GM23338 (cell line): ENCODE measurements around the gene ANKRD6. TPM values are rescaled to one million over a fixed set of nuclear protein-coding genes. Genes with fewer than 3 reads are reported as not detected.

Experiments
- ATAC-seq: fragments of 200-7000 bp; cut with Tn5 transposase; 3 replicates; pipeline ENCODE4 v1.9.1; 2020
- DNase-seq: peaks from one replicate; pipeline ENCODE4 v3.0.0-alpha.2; 2015; ENCODE audit warnings: low spot score
- H2AFZ ChIP-seq: fragments of 200-600 bp; sonication (generic); 2 replicates; pipeline ENCODE4 v1.8.0; 2016; ENCODE audit warnings: antibody characterized with exemption, mild to moderate bottlenecking, moderate library complexity
- H3F3A ChIP-seq: fragments of 200-600 bp; sonication (generic); replicated peaks from 2 replicates; pipeline ENCODE4 v1.8.0; 2017; ENCODE audit warnings: antibody characterized with exemption, mixed run types, low read depth
- H3K27ac ChIP-seq: fragments of 200-600 bp; sonication (generic); 2 replicates; pipeline ENCODE4 v1.6.1; 2016; ENCODE audit warnings: low read depth
- H3K27me3 ChIP-seq: fragments of 200-600 bp; sonication (generic); 2 replicates; pipeline ENCODE4 v1.8.0; 2016; ENCODE audit warnings: mild to moderate bottlenecking, mixed run types, moderate library complexity; ENCODE audit not compliant: insufficient read depth
- H3K36me3 ChIP-seq: fragments of 200-600 bp; sonication (generic); 2 replicates; pipeline ENCODE4 v1.8.0; 2016; ENCODE audit warnings: mild to moderate bottlenecking; ENCODE audit not compliant: insufficient read depth
- H3K4me1 ChIP-seq: fragments of 200-600 bp; sonication (generic); 2 replicates; pipeline ENCODE4 v1.8.0; 2016; ENCODE audit warnings: mild to moderate bottlenecking, moderate library complexity; ENCODE audit not compliant: insufficient read depth
- H3K4me2 ChIP-seq: fragments of 200-600 bp; sonication (generic); 2 replicates; pipeline ENCODE4 v1.7.1; 2017; ENCODE audit warnings: mixed run types
- H3K4me3 ChIP-seq: fragments of 200-600 bp; sonication (generic); 2 replicates; pipeline ENCODE4 v1.6.1; 2016; ENCODE audit warnings: mixed run types
- H3K79me2 ChIP-seq: fragments of 200-600 bp; sonication (generic); replicated peaks from 2 replicates; pipeline ENCODE4 v1.8.0; 2017; ENCODE audit warnings: mild to moderate bottlenecking; ENCODE audit not compliant: insufficient read depth
- H3K9me2 ChIP-seq: fragments of 200-600 bp; sonication (generic); 2 replicates; pipeline ENCODE4 v1.8.0; 2017; ENCODE audit not compliant: insufficient read depth
- H4K20me1 ChIP-seq: fragments of 200-600 bp; sonication (generic); replicated peaks from 2 replicates; pipeline ENCODE4 v1.8.0; 2017; ENCODE audit warnings: mild to moderate bottlenecking; ENCODE audit not compliant: insufficient read depth
- H3K27ac Mint-ChIP-seq: 2 replicates; pipeline ENCODE4 v1.8.0; 2020; ENCODE audit warnings: inconsistent platforms, mild to moderate bottlenecking, moderate library complexity, mixed read lengths
- H3K27me3 Mint-ChIP-seq: 3 replicates; pipeline ENCODE4 v1.8.0; 2022; ENCODE audit warnings: low read depth, mild to moderate bottlenecking, moderate library complexity, mixed read lengths, inconsistent platforms; ENCODE audit not compliant: insufficient read depth, poor library complexity
- H3K36me3 Mint-ChIP-seq: 3 replicates; pipeline ENCODE4 v1.8.0; 2021; ENCODE audit warnings: low read depth, mild to moderate bottlenecking, inconsistent platforms, moderate library complexity, mixed read lengths
- H3K4me1 Mint-ChIP-seq: 3 replicates; pipeline ENCODE4 v1.8.0; 2020; ENCODE audit warnings: mild to moderate bottlenecking, inconsistent platforms, mixed read lengths
- H3K4me3 Mint-ChIP-seq: 3 replicates; pipeline ENCODE4 v1.8.0; 2021; ENCODE audit warnings: moderate library complexity, mild to moderate bottlenecking, inconsistent platforms, mixed read lengths
- H3K9me3 Mint-ChIP-seq: 3 replicates; pipeline ENCODE4 v1.8.0; 2020; ENCODE audit warnings: moderate library complexity, mild to moderate bottlenecking, inconsistent platforms, mixed read lengths
- CTCF ChIP-seq, 2 experiments: fragments of 200-600 bp in 1 of 2; sonication (generic) in 1 of 2; conservative IDR thresholded peaks; 2 replicates each; pipeline versions ENCODE4 v1.5.1 to v1.6.1; 2016 to 2017; ENCODE audit warnings: antibody characterized with exemption in 2 of 2, low read depth in 2 of 2, mild to moderate bottlenecking in 2 of 2, moderate library complexity in 1 of 2
- ETS1 ChIP-seq: IDR thresholded peaks from 2 replicates; pipeline ENCODE4 v1.6.1; 2016; ENCODE audit warnings: antibody characterized with exemption
- JUNB ChIP-seq: IDR thresholded peaks from one replicate; pipeline ENCODE4 v1.6.1; 2016; ENCODE audit warnings: antibody characterized with exemption; ENCODE audit not compliant: unreplicated experiment
- STAT1 ChIP-seq: IDR thresholded peaks from one replicate; pipeline ENCODE4 v1.6.1; 2016; ENCODE audit warnings: antibody characterized with exemption; ENCODE audit not compliant: unreplicated experiment
- ZNF114 ChIP-seq: fragments of 250-450 bp; sonication (Bioruptor Pico); IDR thresholded peaks from 2 replicates; pipeline ENCODE4 v1.5.0; 2020; ENCODE audit warnings: mild to moderate bottlenecking, moderate library complexity
- ZNF331 ChIP-seq: fragments of 250-450 bp; sonication (Bioruptor Pico); IDR thresholded peaks from 2 replicates; pipeline ENCODE4 v1.5.0; 2020; ENCODE audit warnings: low read depth, mild to moderate bottlenecking, moderate library complexity
- polyA plus RNA-seq: library from polyadenylated mRNA; unstranded; fragments of >200 nt; fragmentation: Nextera tagmentation; extraction: Ambion mirVana; gene quantifications from 2 replicates; pipeline ENCODE4 v1.2.1, GENCODE V29; 2016
- total RNA-seq: library from RNA; depleted of rRNA; stranded (reverse); fragments of >200 nt; shearing (Covaris generic); gene quantifications from 2 replicates; pipeline ENCODE4 v1.2.3, GENCODE V29; 2014
- TF ChIP-seq, protein P1 (sequence below): fragments of 250-450 bp; sonication (Bioruptor Pico); IDR thresholded peaks from 2 replicates; pipeline ENCODE4 v1.5.0; 2020; ENCODE audit warnings: mild to moderate bottlenecking, moderate library complexity
- TF ChIP-seq, protein P2 (sequence below): IDR thresholded peaks from one replicate; pipeline ENCODE4 v1.6.1; 2018; ENCODE audit warnings: antibody characterized with exemption; ENCODE audit not compliant: unreplicated experiment

The ANKRD6 gene
- total and polyA plus RNA-seq, 2 experiments from 2014 or later: 3.2 to 9.2 TPM

DNA sequence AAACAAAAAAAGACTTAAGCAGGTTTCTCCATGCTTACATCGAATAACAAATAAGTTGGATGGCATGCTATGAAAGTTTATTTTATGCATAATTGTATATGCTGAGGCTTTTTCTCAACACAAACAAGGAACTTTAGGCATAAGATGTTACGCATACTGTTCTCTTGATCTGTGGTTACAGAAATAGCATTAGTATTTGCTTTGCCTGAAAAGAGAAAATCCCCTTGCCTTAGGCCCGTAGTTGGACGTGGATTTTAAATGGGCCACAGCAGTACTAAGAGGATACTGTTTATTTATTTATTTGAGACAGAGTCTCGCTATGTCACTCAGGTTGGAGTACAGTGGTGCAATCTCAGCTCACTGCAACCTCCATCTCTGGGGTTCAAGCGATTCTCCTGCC lies 186.6 kb downstream of the ANKRD6 start:
- Mint-ChIP-seq H3K4me1 (peaks cover 3% of the 10 kb centered on the region), H3K27me3 (peaks cover 3% of the 10 kb centered on the region), H3K36me3 (no peaks in the 10 kb centered on the region; the same call in 2 of the 3 replicates), H3K9me3 (no peaks in the 10 kb centered on the region), H3K4me3 (no peak overlapping the region), H3K27ac (no peak overlapping the region)
- Histone ChIP-seq H2AFZ (no peak overlapping the region), H3K27ac (no peak overlapping the region), H4K20me1 (no peaks in the 10 kb centered on the region), H3K79me2 (no peaks in the 10 kb centered on the region), H3K36me3 (no peaks in the 10 kb centered on the region), H3K27me3 (no peaks in the 10 kb centered on the region), H3K4me2 (no peak overlapping the region), H3K4me3 (no peak overlapping the region), H3F3A (no peaks in the 10 kb centered on the region), H3K9me2 (no peaks in the 10 kb centered on the region), H3K4me1 (no peaks in the 10 kb centered on the region)
- ATAC-seq (no peak), DNase-seq (no peak)
- no peak for TF ChIP-seq ZNF114
- TF ChIP-seq STAT1: no peak
- TF ChIP-seq, protein P1, sequence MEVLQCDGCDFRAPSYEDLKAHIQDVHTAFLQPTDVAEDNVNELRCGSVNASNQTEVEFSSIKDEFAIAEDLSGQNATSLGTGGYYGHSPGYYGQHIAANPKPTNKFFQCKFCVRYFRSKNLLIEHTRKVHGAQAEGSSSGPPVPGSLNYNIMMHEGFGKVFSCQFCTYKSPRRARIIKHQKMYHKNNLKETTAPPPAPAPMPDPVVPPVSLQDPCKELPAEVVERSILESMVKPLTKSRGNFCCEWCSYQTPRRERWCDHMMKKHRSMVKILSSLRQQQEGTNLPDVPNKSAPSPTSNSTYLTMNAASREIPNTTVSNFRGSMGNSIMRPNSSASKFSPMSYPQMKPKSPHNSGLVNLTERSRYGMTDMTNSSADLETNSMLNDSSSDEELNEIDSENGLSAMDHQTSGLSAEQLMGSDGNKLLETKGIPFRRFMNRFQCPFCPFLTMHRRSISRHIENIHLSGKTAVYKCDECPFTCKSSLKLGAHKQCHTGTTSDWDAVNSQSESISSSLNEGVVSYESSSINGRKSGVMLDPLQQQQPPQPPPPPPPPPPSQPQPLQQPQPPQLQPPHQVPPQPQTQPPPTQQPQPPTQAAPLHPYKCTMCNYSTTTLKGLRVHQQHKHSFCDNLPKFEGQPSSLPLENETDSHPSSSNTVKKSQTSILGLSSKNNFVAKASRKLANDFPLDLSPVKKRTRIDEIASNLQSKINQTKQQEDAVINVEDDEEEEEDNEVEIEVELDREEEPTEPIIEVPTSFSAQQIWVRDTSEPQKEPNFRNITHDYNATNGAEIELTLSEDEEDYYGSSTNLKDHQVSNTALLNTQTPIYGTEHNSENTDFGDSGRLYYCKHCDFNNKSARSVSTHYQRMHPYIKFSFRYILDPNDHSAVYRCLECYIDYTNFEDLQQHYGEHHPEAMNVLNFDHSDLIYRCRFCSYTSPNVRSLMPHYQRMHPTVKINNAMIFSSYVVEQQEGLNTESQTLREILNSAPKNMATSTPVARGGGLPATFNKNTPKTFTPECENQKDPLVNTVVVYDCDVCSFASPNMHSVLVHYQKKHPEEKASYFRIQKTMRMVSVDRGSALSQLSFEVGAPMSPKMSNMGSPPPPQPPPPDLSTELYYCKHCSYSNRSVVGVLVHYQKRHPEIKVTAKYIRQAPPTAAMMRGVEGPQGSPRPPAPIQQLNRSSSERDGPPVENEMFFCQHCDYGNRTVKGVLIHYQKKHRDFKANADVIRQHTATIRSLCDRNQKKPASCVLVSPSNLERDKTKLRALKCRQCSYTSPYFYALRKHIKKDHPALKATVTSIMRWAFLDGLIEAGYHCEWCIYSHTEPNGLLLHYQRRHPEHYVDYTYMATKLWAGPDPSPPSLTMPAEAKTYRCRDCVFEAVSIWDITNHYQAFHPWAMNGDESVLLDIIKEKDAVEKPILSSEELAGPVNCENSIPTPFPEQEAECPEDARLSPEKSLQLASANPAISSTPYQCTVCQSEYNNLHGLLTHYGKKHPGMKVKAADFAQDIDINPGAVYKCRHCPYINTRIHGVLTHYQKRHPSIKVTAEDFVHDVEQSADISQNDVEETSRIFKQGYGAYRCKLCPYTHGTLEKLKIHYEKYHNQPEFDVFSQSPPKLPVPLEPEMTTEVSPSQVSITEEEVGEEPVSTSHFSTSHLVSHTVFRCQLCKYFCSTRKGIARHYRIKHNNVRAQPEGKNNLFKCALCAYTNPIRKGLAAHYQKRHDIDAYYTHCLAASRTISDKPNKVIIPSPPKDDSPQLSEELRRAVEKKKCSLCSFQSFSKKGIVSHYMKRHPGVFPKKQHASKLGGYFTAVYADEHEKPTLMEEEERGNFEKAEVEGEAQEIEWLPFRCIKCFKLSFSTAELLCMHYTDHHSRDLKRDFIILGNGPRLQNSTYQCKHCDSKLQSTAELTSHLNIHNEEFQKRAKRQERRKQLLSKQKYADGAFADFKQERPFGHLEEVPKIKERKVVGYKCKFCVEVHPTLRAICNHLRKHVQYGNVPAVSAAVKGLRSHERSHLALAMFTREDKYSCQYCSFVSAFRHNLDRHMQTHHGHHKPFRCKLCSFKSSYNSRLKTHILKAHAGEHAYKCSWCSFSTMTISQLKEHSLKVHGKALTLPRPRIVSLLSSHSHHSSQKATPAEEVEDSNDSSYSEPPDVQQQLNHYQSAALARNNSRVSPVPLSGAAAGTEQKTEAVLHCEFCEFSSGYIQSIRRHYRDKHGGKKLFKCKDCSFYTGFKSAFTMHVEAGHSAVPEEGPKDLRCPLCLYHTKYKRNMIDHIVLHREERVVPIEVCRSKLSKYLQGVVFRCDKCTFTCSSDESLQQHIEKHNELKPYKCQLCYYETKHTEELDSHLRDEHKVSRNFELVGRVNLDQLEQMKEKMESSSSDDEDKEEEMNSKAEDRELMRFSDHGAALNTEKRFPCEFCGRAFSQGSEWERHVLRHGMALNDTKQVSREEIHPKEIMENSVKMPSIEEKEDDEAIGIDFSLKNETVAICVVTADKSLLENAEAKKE (CRISPR knock-in tag): no peak

- H3K27ac Mint-ChIP-seq: no peak overlapping the region
- Histone ChIP-seq H3K9me2 (no peaks in the 10 kb centered on the region), H3F3A (no peaks in the 10 kb centered on the region), H2AFZ (no peak overlapping the region), H3K4me3 (no peak overlapping the region), H3K4me2 (no peak overlapping the region), H4K20me1 (no peaks in the 10 kb centered on the region), H3K4me1 (peaks cover 3% of the 10 kb centered on the region; the same call in 1 of the 2 replicates), H3K36me3 (no peaks in the 10 kb centered on the region), H3K79me2 (no peaks in the 10 kb centered on the region), H3K27me3 (no peaks in the 10 kb centered on the region), H3K27ac (no peak overlapping the region)
- H3K9me3 Mint-ChIP-seq: no peaks in the 10 kb centered on the region
- no peak for DNase-seq
- H3K36me3 Mint-ChIP-seq: peaks cover 5% of the 10 kb centered on the region; the same call in 2 of the 3 replicates
- H3K4me1 Mint-ChIP-seq: peaks cover 7% of the 10 kb centered on the region
- no peak for ATAC-seq
- H3K27me3 Mint-ChIP-seq: peaks cover 3% of the 10 kb centered on the region
- H3K4me3 Mint-ChIP-seq: no peak overlapping the region
- TF ChIP-seq, protein P2, sequence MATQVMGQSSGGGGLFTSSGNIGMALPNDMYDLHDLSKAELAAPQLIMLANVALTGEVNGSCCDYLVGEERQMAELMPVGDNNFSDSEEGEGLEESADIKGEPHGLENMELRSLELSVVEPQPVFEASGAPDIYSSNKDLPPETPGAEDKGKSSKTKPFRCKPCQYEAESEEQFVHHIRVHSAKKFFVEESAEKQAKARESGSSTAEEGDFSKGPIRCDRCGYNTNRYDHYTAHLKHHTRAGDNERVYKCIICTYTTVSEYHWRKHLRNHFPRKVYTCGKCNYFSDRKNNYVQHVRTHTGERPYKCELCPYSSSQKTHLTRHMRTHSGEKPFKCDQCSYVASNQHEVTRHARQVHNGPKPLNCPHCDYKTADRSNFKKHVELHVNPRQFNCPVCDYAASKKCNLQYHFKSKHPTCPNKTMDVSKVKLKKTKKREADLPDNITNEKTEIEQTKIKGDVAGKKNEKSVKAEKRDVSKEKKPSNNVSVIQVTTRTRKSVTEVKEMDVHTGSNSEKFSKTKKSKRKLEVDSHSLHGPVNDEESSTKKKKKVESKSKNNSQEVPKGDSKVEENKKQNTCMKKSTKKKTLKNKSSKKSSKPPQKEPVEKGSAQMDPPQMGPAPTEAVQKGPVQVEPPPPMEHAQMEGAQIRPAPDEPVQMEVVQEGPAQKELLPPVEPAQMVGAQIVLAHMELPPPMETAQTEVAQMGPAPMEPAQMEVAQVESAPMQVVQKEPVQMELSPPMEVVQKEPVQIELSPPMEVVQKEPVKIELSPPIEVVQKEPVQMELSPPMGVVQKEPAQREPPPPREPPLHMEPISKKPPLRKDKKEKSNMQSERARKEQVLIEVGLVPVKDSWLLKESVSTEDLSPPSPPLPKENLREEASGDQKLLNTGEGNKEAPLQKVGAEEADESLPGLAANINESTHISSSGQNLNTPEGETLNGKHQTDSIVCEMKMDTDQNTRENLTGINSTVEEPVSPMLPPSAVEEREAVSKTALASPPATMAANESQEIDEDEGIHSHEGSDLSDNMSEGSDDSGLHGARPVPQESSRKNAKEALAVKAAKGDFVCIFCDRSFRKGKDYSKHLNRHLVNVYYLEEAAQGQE: no peak
- TF ChIP-seq ETS1 (no peak), CTCF (conservative IDR thresholded peaks at IDR 0.05; ENCODE audit: low read depth in 2 of 2) (peak in 1 of 2 experiments; percentile 47; a peak in 2 of 4 replicates), JUNB (no peak), STAT1 (no peak), ZNF331 (CRISPR knock-in tag) (no peak)
Measured at GRCh38 chr6:89623749-89624148, 190.8 kb downstream of the ANKRD6 start.
